Tibial artery (tissue), 4 donors: ENCODE results near the gene GET3.

ENCODE experiments used
- DNase-seq, 2 donors: peaks; one replicate each; pipeline ENCODE4 v3.0.0-alpha.2; 2019
- H3K27ac ChIP-seq, 2 donors: fragments of 200-600 bp; sonication (generic) in 1 of 2; 1 replicate in 1 of 2; 2 replicates in 1 of 2; pipeline ENCODE4 v1.5.1; 2018 to 2019; ENCODE audit warnings: mild to moderate bottlenecking in 1 of 2
- H3K27me3 ChIP-seq, 2 donors: fragments of 200-600 bp; sonication (generic) in 1 of 2; one replicate each; pipeline versions ENCODE4 v1.5.1 to v1.6.0; 2016 to 2019
- H3K36me3 ChIP-seq, 3 donors: fragments of 200-600 bp; sonication (generic) in 2 of 3; one replicate each; pipeline ENCODE4 v1.5.1; 2016 to 2019; ENCODE audit warnings: mild to moderate bottlenecking in 2 of 3
- H3K4me1 ChIP-seq, 4 donors: fragments of 200-600 bp; sonication (generic) in 2 of 4; 1 replicate in 3 of 4; 2 replicates in 1 of 4; pipeline ENCODE4 v1.5.1; 2016 to 2019
- H3K4me3 ChIP-seq, 2 donors: fragments of 200-600 bp; sonication (generic) in 1 of 2; 1 replicate in 1 of 2; 2 replicates in 1 of 2; pipeline ENCODE4 v1.5.1; 2018 to 2019; ENCODE audit warnings: mild to moderate bottlenecking in 2 of 2
- H3K9me3 ChIP-seq, 3 donors: fragments of 200-600 bp; sonication (generic) in 1 of 3; one replicate each; pipeline ENCODE4 v1.5.1; 2016 to 2019
- intact Hi-C: fragments of 100-400 bp; cut with DNase I; formaldehyde crosslinking; loops from one replicate; pipeline ENCODE4 v1.15.0; 2023; ENCODE audit warnings: low total_unique reads
- TF ChIP-seq, protein P1 (sequence below), 2 experiments: fragments of 200-600 bp in 1 of 2; fragments of 450-650 bp in 1 of 2; IDR thresholded peaks; one replicate each; pipeline ENCODE4 v1.5.1; 2017 to 2019; ENCODE audit warnings: antibody characterized with exemption in 2 of 2, mild to moderate bottlenecking in 1 of 2, moderate library complexity in 1 of 2

Gene GET3

GRCh38 chr19:12733369-12734214, 3.7 kb upstream of the GET3 start:
- TF ChIP-seq, protein P1, sequence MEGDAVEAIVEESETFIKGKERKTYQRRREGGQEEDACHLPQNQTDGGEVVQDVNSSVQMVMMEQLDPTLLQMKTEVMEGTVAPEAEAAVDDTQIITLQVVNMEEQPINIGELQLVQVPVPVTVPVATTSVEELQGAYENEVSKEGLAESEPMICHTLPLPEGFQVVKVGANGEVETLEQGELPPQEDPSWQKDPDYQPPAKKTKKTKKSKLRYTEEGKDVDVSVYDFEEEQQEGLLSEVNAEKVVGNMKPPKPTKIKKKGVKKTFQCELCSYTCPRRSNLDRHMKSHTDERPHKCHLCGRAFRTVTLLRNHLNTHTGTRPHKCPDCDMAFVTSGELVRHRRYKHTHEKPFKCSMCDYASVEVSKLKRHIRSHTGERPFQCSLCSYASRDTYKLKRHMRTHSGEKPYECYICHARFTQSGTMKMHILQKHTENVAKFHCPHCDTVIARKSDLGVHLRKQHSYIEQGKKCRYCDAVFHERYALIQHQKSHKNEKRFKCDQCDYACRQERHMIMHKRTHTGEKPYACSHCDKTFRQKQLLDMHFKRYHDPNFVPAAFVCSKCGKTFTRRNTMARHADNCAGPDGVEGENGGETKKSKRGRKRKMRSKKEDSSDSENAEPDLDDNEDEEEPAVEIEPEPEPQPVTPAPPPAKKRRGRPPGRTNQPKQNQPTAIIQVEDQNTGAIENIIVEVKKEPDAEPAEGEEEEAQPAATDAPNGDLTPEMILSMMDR (IDR thresholded peaks at IDR 0.05): no peak
- DNase-seq: no peak
- Histone ChIP-seq H3K36me3 (peaks cover 17 to 33% (median 30%) of the 10 kb centered on the region in 3 donors), H3K4me1 (peaks cover 5 to 51% (median 39%) of the 10 kb centered on the region in 4 donors), H3K9me3 (no peaks in the 10 kb centered on the region), H3K27ac (peak overlapping the region; percentile 94 to 97), H3K27me3 (no peaks in the 10 kb centered on the region), H3K4me3 (peak overlapping the region; percentile 91 to 100)
- intact Hi-C loops: loop anchor here (2.0 kb wide), 1 partner anchor 53 kb away; the partner anchor contains the start of gene DHPS

- Histone ChIP-seq H3K27ac (peak overlapping the region; percentile 81 to 82), H3K4me1 (peaks cover 4 to 37% (median 30%) of the 10 kb centered on the region in 4 donors), H3K4me3 (peak overlapping the region; percentile 75 to 87), H3K27me3 (no peaks in the 10 kb centered on the region), H3K36me3 (peaks cover 32 to 44% (median 35%) of the 10 kb centered on the region in 3 donors), H3K9me3 (no peaks in the 10 kb centered on the region)
- intact Hi-C loops: no loop called here
- DNase-seq: no peak
- TF ChIP-seq, protein P1 (IDR thresholded peaks at IDR 0.05): no peak
Observed at GRCh38 chr19:12737835-12738351, 596 bp downstream of the GET3 start.

DNA sequence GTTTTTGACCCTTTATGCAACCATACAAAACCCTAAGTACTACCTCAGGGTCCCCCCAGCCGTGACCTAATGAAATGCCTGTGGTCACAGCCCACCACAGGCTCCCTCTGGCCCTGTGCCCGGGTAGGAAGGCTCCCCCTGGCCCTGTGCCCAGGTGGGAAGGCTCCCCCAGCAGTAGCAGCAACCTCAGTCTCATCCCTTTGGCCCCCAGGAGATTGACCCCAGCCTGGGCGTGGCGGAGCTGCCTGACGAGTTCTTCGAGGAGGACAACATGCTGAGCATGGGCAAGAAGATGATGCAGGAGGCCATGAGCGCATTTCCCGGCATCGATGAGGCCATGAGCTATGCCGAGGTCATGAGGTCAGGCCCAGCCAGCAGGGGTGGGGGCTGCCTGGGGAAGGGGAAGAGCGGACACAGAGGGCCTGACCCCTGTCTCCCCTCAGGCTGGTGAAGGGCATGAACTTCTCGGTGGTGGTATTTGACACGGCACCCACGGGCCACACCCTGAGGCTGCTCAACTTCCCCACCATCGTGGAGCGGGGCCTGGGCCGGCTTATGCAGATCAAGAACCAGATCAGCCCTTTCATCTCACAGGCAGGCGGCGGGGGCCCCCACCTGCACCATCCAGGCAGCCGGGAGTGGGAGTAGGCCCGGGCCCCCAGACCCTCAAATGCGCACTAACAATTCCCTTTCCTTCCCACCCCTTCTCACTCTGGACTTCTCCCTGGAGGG, 8.0 kb downstream of the GET3 start:
- no peak for DNase-seq
- Histone ChIP-seq H3K36me3 (peaks cover 50 to 81% (median 65%) of the 10 kb centered on the region in 3 donors), H3K4me1 (no peaks in the 10 kb centered on the region), H3K4me3 (no peak overlapping the region), H3K27me3 (peaks cover 0 to 11% of the 10 kb centered on the region in 2 donors), H3K9me3 (no peaks in the 10 kb centered on the region), H3K27ac (no peak overlapping the region)
- TF ChIP-seq, protein P1 (IDR thresholded peaks at IDR 0.05): no peak
- intact Hi-C loops: no loop called here

DNA sequence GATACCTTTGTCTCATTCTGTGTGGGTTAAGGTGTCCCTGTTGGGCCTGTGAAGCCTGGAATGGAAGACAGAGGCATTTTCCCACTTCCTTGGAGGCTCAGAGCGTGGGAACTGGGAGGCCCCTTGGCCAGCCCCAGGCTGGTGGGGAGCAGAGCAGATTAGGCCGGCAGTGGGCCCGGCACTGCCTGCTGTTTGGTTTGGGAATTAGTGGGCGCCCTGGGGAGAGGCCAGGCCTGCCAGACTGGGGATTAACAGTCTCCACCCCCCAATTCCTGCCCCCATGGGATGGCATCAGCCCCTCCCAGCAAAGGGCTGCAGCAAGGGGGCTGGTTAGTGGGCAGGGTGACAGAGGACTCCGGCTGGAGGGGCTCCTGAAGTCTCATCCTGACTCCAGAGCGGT, 11.2 kb downstream of the GET3 start:
- Histone ChIP-seq H3K27ac (no peak overlapping the region), H3K27me3 (peaks cover 0 to 31% of the 10 kb centered on the region in 2 donors), H3K4me3 (no peak overlapping the region), H3K4me1 (no peaks in the 10 kb centered on the region), H3K9me3 (no peaks in the 10 kb centered on the region), H3K36me3 (peaks cover 31 to 51% (median 43%) of the 10 kb centered on the region in 3 donors)
- DNase-seq: no peak
- intact Hi-C loops: no loop called here
- TF ChIP-seq, protein P1 (IDR thresholded peaks at IDR 0.05): no peak

DNA sequence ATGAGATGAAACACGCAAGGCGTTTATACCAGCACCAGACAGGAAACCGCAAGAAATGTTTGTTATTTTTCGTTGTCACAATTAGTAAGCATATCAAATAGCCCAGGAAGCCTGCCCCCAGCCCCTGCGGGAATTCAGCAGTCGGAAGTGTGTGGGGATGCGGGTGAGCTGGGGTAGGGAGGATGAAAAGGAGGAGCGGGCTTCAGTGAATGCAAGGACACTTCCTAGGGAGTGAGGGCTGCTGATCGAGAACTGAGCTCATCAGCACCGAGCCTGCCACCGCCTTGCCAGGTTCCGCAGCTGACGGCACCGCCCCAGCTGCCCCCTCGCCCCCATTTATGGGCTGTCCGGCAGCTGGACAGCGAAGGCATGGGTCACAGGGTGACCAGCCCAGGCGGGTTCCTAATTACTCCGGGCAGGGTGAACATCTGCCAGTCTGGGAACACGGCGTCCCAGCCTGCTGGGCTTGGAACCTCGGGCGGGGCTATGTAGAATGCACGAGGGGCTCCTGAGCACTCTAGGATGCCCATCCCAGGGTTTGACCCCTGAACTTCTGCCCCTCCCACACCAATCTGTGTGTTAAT, 12.7 kb downstream of the GET3 start:
- DNase-seq: no peak

More for the DNA sequence above, 12.7 kb downstream of the GET3 start:
- Histone ChIP-seq H3K27ac (no peak overlapping the region), H3K27me3 (peaks cover 0 to 37% of the 10 kb centered on the region in 2 donors), H3K36me3 (peaks cover 30 to 36% (median 34%) of the 10 kb centered on the region in 3 donors), H3K4me3 (no peak overlapping the region), H3K9me3 (no peaks in the 10 kb centered on the region), H3K4me1 (no peaks in the 10 kb centered on the region)
- TF ChIP-seq, protein P1 (IDR thresholded peaks at IDR 0.05): no peak
- intact Hi-C loops: no loop called here
